Measurements from ENCODE around the gene ZNF326. TPM values are rescaled to one million over a fixed set of nuclear protein-coding genes. Genes with fewer than 3 reads are reported as not detected.

The ZNF326 gene
- total and polyA plus RNA-seq, 2 of the 8 experiments (the other 6 are each of a cell fraction or from before 2014, with no cell fraction given), result 12.2 to 30.6 TPM

DNA sequence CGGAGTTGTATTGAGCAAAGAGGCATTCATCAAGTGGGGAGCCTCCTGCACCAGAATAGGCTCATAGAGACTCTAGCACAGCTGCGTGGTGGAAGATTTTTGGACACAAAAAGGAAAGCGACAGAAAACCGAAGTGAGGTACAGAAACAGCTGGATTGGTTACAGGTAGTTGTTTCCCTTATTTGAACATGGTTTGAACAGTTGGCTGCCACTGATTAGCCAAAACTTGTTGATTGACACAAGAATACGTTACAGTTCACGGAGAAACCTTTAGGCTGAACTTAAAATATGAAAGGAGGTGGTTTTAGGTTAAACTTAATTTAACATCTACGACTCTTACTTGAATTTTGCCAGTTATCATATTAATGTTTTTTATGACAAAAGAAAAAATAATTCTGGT is 89.1 kb downstream of the ZNF326 start:
- H4K5ac ChIP-seq (ENCODE audit: insufficient read length, low read depth, low read length), result no peak overlapping the region
- ChIA-PET POLR2A (ENCODE audit: partially characterized antibody) (no interaction called here), CTCF (ENCODE audit: partially characterized antibody) (interaction anchor here (3.5 kb wide), 1 partner anchor 38 kb away, joined by 13 read pairs; no protein-coding TSS in a partner anchor)
- no peak overlapping the region for H3K23ac ChIP-seq (ENCODE audit: insufficient read length)
- H3K4me1 ChIP-seq (replicated peaks in 1 of 4; ENCODE audit: control insufficient read depth in 3 of 4, insufficient read depth in 4 of 4, low read length in 3 of 4), result no peaks in the 10 kb centered on the region
- no peak overlapping the region for H3K9ac ChIP-seq (replicated peaks in 1 of 4; ENCODE audit: extremely low read depth in 1 of 4, low read depth in 3 of 4, low read length in 3 of 4)
- no peaks in the 10 kb centered on the region for H3K27me3 ChIP-seq (replicated peaks in 1 of 4; ENCODE audit: control insufficient read depth in 3 of 4, extremely low read depth in 1 of 4, insufficient read depth in 3 of 4, low read length in 3 of 4)
- no peak overlapping the region for H2AK5ac ChIP-seq (ENCODE audit: low read depth, low read length)
- H4K91ac ChIP-seq (replicated peaks; ENCODE audit: insufficient read length, low read length), result no peak overlapping the region
- no peak overlapping the region for H3K4ac ChIP-seq (replicated peaks; ENCODE audit: insufficient read length, low read depth, low read length)
- no peaks in the 10 kb centered on the region for H3K36me3 ChIP-seq (ENCODE audit: control insufficient read depth in 2 of 4, insufficient read depth in 4 of 4, low read length in 3 of 4)
- no peak overlapping the region for H3K27ac ChIP-seq (ENCODE audit: low read depth, low read length)
- no peak overlapping the region for H3K18ac ChIP-seq (ENCODE audit: extremely low read depth, low read length)
- no peak overlapping the region for H3K4me2 ChIP-seq (ENCODE audit: insufficient read depth in 1 of 2, low read depth in 2 of 2, low read length in 2 of 2)
- H2AFZ ChIP-seq (ENCODE audit: low read length), result no peak overlapping the region
- no peak overlapping the region for H2BK5ac ChIP-seq (ENCODE audit: low read depth, low read length)
- H3K23me2 ChIP-seq (ENCODE audit: low read depth, low read length), result no peaks in the 10 kb centered on the region
- H2BK15ac ChIP-seq (ENCODE audit: low read length), result no peak overlapping the region
- no peak overlapping the region for H3K4me3 ChIP-seq (ENCODE audit: extremely low read depth in 1 of 4, insufficient read depth in 2 of 4, low read depth in 3 of 4, low read length in 4 of 4)
- WGBS, 2 experiments (ENCODE audit: extremely low coverage in 1 of 2, insufficient coverage in 1 of 2, insufficient read length in 1 of 2, insufficient replicate concordance in 2 of 2, low coverage in 1 of 2, low lambda C conversion rate in 2 of 2, missing lambda C conversion rate in 1 of 2), result 96% methylated on average over 7 of the region's 7 CpGs; no CpG with 5 or more reads in 1 of the 2 experiments
- no peak overlapping the region for H4K8ac ChIP-seq (ENCODE audit: extremely low read depth, insufficient read depth, low read length)
- DNase-seq (ENCODE audit: low read depth in 1 of 2, low spot score in 2 of 2) (no peak), FAIRE-seq (no peak)
- H3K79me1 ChIP-seq (ENCODE audit: low read depth, low read length), result no peaks in the 10 kb centered on the region
- no peak overlapping the region for H2BK12ac ChIP-seq (ENCODE audit: low read depth, low read length)
- H4K20me1 ChIP-seq (replicated peaks in 1 of 2; ENCODE audit: control insufficient read depth in 1 of 2, insufficient read depth in 2 of 2, low read length in 2 of 2), result no peaks in the 10 kb centered on the region
- no peak overlapping the region for H2BK120ac ChIP-seq (replicated peaks; ENCODE audit: low read depth, low read length)
- no peak overlapping the region for H2BK20ac ChIP-seq (ENCODE audit: low read length)
- no peaks in the 10 kb centered on the region for H3K79me2 ChIP-seq (ENCODE audit: control insufficient read depth in 1 of 2, insufficient read depth in 2 of 2, low read length in 2 of 2)
- H3K56ac ChIP-seq (replicated peaks; ENCODE audit: insufficient read length, low read depth, low read length), result no peak overlapping the region
- no peaks in the 10 kb centered on the region for H3K9me3 ChIP-seq (ENCODE audit: insufficient read depth in 2 of 2, low read depth in 1 of 2, low read length in 1 of 2)
- H3K14ac ChIP-seq (ENCODE audit: insufficient read length), result no peak overlapping the region
- no peak for TF ChIP-seq SRF (IDR thresholded peaks at IDR 0.05; ENCODE audit: low read depth, low read length)
- TF ChIP-seq ATF2 (IDR thresholded peaks at IDR 0.05; ENCODE audit: low read length), result no peak
- TF ChIP-seq POU5F1 (IDR thresholded peaks at IDR 0.05; ENCODE audit: low read depth, low read length), result no peak
- TF ChIP-seq GTF2F1 (IDR thresholded peaks at IDR 0.05; ENCODE audit: borderline replicate concordance, low read depth, low read length), result no peak

All from H1 (cell line).